ENCODE measurements around the gene DAG1. TPM values are rescaled to one million over a fixed set of nuclear protein-coding genes. Genes with fewer than 3 reads are reported as not detected.

Gene DAG1
- total RNA-seq, 3 donors from 2014 or later = 19.9 to 25.6 (median 25.4) TPM

DNA sequence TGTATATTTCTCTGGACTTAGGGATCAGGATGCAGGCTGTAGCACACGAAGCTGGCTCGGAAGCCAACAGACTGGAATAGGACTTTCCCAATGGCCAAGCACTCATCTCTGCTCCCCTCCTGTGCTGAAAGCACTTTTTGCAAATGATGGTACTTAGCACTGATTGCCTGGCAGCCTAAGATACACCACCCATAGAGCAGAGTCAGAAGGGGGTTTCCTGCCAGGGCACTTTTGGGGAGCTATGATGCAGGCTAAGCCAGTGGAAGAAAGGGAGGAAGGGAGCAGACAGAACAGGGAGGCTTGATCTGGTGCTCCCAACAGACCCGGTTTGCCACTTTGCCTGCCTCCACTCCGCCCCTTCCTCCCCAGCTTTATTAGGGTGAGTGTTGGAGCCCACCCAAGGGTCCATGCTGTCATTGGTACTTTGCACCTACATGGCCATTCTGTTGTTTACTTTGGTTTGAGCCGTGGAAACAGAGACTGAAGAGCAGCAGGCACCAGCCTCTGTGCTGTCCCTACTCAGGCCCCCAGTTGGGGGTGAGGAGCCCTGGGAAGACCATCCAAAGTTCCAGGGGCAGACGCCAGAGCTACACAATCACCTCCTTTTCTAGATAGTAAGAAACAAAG, 100.1 kb downstream of the DAG1 start:
- ATAC-seq (no peak), DNase-seq (no peak)
- Mint-ChIP-seq H3K4me1 (ENCODE audit: low read depth) (no peaks in the 10 kb centered on the region), H3K27me3 (ENCODE audit: low read depth) (peaks cover 1% of the 10 kb centered on the region), H3K9me3 (no peaks in the 10 kb centered on the region), H3K36me3 (ENCODE audit: insufficient read depth) (no peaks in the 10 kb centered on the region), H3K4me3 (no peak overlapping the region)

DNA sequence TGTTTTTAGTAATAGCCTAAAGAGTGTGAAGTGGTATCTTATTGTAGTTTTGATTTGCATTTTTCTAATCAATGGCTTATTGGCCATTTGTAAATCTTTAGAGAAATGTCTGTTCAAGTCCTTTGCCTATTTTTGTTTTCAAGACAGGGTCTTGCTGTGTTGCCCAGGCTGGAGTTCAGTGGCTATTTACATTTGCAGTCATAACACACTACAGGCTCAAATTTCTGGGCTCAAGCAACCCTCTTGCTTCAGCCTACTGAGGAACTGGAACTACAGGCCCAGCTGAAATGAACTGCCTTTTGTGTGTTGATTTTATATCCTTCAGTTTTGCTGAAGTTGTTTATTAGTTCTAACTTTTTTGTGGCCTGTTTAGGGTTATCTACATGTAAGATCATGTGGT, 112.1 kb downstream of the DAG1 start:
- H3K27me3 Mint-ChIP-seq (ENCODE audit: low read depth) = peaks cover 2% of the 10 kb centered on the region
- H3K4me3 Mint-ChIP-seq = no peak overlapping the region
- H3K4me1 Mint-ChIP-seq (ENCODE audit: low read depth) = no peaks in the 10 kb centered on the region
- ATAC-seq = no peak
- DNase-seq = no peak
- H3K36me3 Mint-ChIP-seq (ENCODE audit: insufficient read depth) = no peaks in the 10 kb centered on the region
- H3K9me3 Mint-ChIP-seq = no peaks in the 10 kb centered on the region

Other genes starting within 250 kb of the DAG1 start
- 1 to 10 TPM; 4.7 to 5.5 (median 5.2) TPM for gene C3orf62, start 193.0 kb upstream of the DAG1 start, total RNA-seq
- 10 to 100 TPM; 60.1 to 71.3 (median 61.6) TPM for gene USP4, start 130.2 kb upstream of the DAG1 start, total RNA-seq
- 100 to 1,000 TPM; 109 to 152 (median 132) TPM for gene GPX1, start 111.9 kb upstream of the DAG1 start, total RNA-seq
- gene RHOA, start 58.3 kb upstream of the DAG1 start, total RNA-seq = 100 to 1,000 TPM; 390 to 408 (median 408) TPM
- gene TCTA, start 57.8 kb upstream of the DAG1 start, total RNA-seq = 10 to 100 TPM; 20.0 to 21.8 (median 20.1) TPM
- gene AMT, start 47.8 kb upstream of the DAG1 start, total RNA-seq = 1 to 10 TPM in 1 of 3 donors, under 1 TPM in 2; 0.50 to 1.1 (median 0.81) TPM
- 1 to 10 TPM; 5.5 to 5.8 (median 5.8) TPM for gene NICN1, start 40.9 kb upstream of the DAG1 start, total RNA-seq
- under 1 TPM; 0.30 to 0.86 (median 0.40) TPM for gene BSN, start 84.2 kb downstream of the DAG1 start, total RNA-seq
- gene APEH, start 204.1 kb downstream of the DAG1 start, total RNA-seq = 100 to 1,000 TPM; 129 to 183 (median 171) TPM
- gene MST1, start 219.2 kb downstream of the DAG1 start, total RNA-seq = 1 to 10 TPM; 4.1 to 5.7 (median 4.7) TPM
- gene RNF123, start 219.3 kb downstream of the DAG1 start, total RNA-seq = 10 to 100 TPM; 34.0 to 41.4 (median 35.4) TPM
- gene AMIGO3, start 249.4 kb downstream of the DAG1 start, total RNA-seq = under 1 TPM in 1 of 3 donors, not detected in 2; 0.11 TPM

Measured in activated T-cell treated with anti-CD3 and anti-CD28 coated beads, Interleukin-2, amount 50 U/mL, for 4 hours (primary cell).